ENCODE data around the gene CDC73.

Gene CDC73

GRCh38 chr1:193299038-193299437 is 177.2 kb downstream of the CDC73 start:
- no peaks in the 10 kb centered on the region for H3K27me3 ChIP-seq (replicated peaks; ENCODE audit: insufficient read depth, low read length)
- no peak overlapping the region for H3K4me3 ChIP-seq (ENCODE audit: low read length)
- no peak overlapping the region for H3K27ac ChIP-seq (ENCODE audit: low read length)
- H3K4me1 ChIP-seq (ENCODE audit: low read length): peaks cover 7% of the 10 kb centered on the region; the same call in 1 of the 2 replicates
- no peaks in the 10 kb centered on the region for H4K20me1 ChIP-seq (ENCODE audit: insufficient read depth, low read length)
- H3K9me2 ChIP-seq (replicated peaks; ENCODE audit: insufficient read depth, low read length): no peaks in the 10 kb centered on the region
- TF ChIP-seq EZH2 (optimal IDR thresholded peaks at IDR 0.05; ENCODE audit: low read depth, low read length): no peak
- no peak for TF ChIP-seq CTCF (IDR thresholded peaks at IDR 0.05; ENCODE audit: low read length)
- TF ChIP-seq EZH2phosphoT487 (IDR thresholded peaks at IDR 0.05; ENCODE audit: low read length): no peak
- no peak overlapping the region for H3K4me2 ChIP-seq (ENCODE audit: low read depth, low read length)
- no peaks in the 10 kb centered on the region for H3K9me3 ChIP-seq (replicated peaks; ENCODE audit: insufficient read depth, low read length)
- H3K79me2 ChIP-seq (ENCODE audit: low read length): no peaks in the 10 kb centered on the region
- no peak overlapping the region for H2AFZ ChIP-seq (ENCODE audit: low read length)
- peaks cover 6% of the 10 kb centered on the region for H3F3A ChIP-seq (ENCODE audit: insufficient read depth, low read length)
- peak; percentile 24 for DNase-seq
- H3K9ac ChIP-seq (ENCODE audit: low read length): no peak overlapping the region
- no peaks in the 10 kb centered on the region for H3K36me3 ChIP-seq (replicated peaks; ENCODE audit: insufficient read depth, low read length)

GRCh38 chr1:193301746-193302145 is 179.9 kb downstream of the CDC73 start:
- peaks cover 6% of the 10 kb centered on the region for H3F3A ChIP-seq (ENCODE audit: insufficient read depth, low read length)
- no peaks in the 10 kb centered on the region for H3K9me3 ChIP-seq (replicated peaks; ENCODE audit: insufficient read depth, low read length)
- no peaks in the 10 kb centered on the region for H3K9me2 ChIP-seq (replicated peaks; ENCODE audit: insufficient read depth, low read length)
- peaks cover 7% of the 10 kb centered on the region; the same call in 1 of the 2 replicates for H3K4me1 ChIP-seq (ENCODE audit: low read length)
- no peak for DNase-seq
- no peaks in the 10 kb centered on the region for H4K20me1 ChIP-seq (ENCODE audit: insufficient read depth, low read length)
- H2AFZ ChIP-seq (ENCODE audit: low read length): no peak overlapping the region
- H3K36me3 ChIP-seq (replicated peaks; ENCODE audit: insufficient read depth, low read length): no peaks in the 10 kb centered on the region
- TF ChIP-seq EZH2phosphoT487 (IDR thresholded peaks at IDR 0.05; ENCODE audit: low read length): no peak
- no peak for TF ChIP-seq CTCF (IDR thresholded peaks at IDR 0.05; ENCODE audit: low read length)
- no peak for TF ChIP-seq EZH2 (optimal IDR thresholded peaks at IDR 0.05; ENCODE audit: low read depth, low read length)
- H3K9ac ChIP-seq (ENCODE audit: low read length): no peak overlapping the region
- H3K27me3 ChIP-seq (replicated peaks; ENCODE audit: insufficient read depth, low read length): no peaks in the 10 kb centered on the region
- H3K4me2 ChIP-seq (ENCODE audit: low read depth, low read length): no peak overlapping the region
- no peak overlapping the region for H3K4me3 ChIP-seq (ENCODE audit: low read length)
- H3K27ac ChIP-seq (ENCODE audit: low read length): no peak overlapping the region
- no peaks in the 10 kb centered on the region for H3K79me2 ChIP-seq (ENCODE audit: low read length)

- H3K27ac ChIP-seq (ENCODE audit: low read length): no peak overlapping the region
- no peak overlapping the region for H2AFZ ChIP-seq (ENCODE audit: low read length)
- H3K36me3 ChIP-seq (replicated peaks; ENCODE audit: insufficient read depth, low read length): no peaks in the 10 kb centered on the region
- H3K4me1 ChIP-seq (ENCODE audit: low read length): peaks cover 7% of the 10 kb centered on the region; the same call in 1 of the 2 replicates
- DNase-seq: peak; percentile 50
- no peaks in the 10 kb centered on the region for H3K9me2 ChIP-seq (replicated peaks; ENCODE audit: insufficient read depth, low read length)
- H4K20me1 ChIP-seq (ENCODE audit: insufficient read depth, low read length): no peaks in the 10 kb centered on the region
- H3F3A ChIP-seq (ENCODE audit: insufficient read depth, low read length): peaks cover 6% of the 10 kb centered on the region
- H3K4me3 ChIP-seq (ENCODE audit: low read length): no peak overlapping the region
- H3K9me3 ChIP-seq (replicated peaks; ENCODE audit: insufficient read depth, low read length): no peaks in the 10 kb centered on the region
- no peak overlapping the region for H3K9ac ChIP-seq (ENCODE audit: low read length)
- H3K79me2 ChIP-seq (ENCODE audit: low read length): no peaks in the 10 kb centered on the region
- no peaks in the 10 kb centered on the region for H3K27me3 ChIP-seq (replicated peaks; ENCODE audit: insufficient read depth, low read length)
- 0 out of 2 replicates have a peak overlapping the region, but pooled peaks have one; percentile 2 for H3K4me2 ChIP-seq (ENCODE audit: low read depth, low read length)
- TF ChIP-seq EZH2 (optimal IDR thresholded peaks at IDR 0.05; ENCODE audit: low read depth, low read length): no peak
- no peak for TF ChIP-seq EZH2phosphoT487 (IDR thresholded peaks at IDR 0.05; ENCODE audit: low read length)
- TF ChIP-seq CTCF (IDR thresholded peaks at IDR 0.05; ENCODE audit: low read length): no peak
These were observed 182.0 kb downstream of the CDC73 start for GRCh38 chr1:193303849-193304248.

Measured in MM.1S (cell line).